GM12872 (cell line): Measurements from ENCODE around the gene LSM4.

ENCODE experiments used
- TF ChIP-seq, protein P1 (sequence below): IDR thresholded peaks from 3 replicates; pipeline ENCODE4 v1.5.1; 2011; ENCODE audit warnings: low read depth, mild to moderate bottlenecking, low read length, moderate library complexity; ENCODE audit not compliant: insufficient read depth

LSM4 gene

DNA sequence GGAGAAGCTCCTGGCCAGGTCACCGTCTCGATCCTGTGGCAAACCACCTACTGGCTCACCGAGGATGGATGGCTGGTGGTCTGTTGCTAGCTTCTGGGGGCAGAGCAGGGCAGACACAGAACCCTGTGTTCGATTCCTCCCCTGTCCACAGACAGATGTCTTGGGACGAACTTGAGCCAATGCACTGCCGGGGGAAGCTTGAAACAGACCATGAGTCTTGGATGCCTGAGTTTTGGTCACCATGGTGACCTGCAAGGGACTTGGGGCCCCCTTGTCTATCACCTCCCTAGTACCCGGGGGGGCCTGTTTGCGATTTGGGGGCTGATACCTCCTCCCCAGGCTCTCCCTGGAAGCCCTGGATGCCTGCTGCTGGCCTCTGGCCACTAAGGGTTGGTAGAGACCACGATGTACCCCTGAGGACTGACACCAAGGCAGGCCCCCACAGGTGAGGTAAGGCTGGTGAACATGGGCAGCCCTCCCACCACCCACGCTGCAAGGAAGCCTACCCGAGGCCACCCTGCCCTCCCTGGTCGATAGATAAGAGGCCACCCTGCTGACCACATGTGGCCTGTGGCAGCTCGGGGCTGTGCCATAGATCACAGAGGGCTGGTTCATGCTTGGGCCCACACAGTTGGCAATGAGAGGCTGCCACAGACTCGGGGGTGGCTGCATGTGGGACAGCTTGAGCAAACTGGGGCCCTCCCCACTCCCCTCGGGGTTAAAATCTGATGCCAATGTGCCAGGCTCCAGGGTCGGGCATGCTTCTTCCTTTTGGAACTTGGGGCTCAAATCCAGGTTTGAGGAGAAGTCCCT, 59.3 kb downstream of the LSM4 start:
- TF ChIP-seq, protein P1, sequence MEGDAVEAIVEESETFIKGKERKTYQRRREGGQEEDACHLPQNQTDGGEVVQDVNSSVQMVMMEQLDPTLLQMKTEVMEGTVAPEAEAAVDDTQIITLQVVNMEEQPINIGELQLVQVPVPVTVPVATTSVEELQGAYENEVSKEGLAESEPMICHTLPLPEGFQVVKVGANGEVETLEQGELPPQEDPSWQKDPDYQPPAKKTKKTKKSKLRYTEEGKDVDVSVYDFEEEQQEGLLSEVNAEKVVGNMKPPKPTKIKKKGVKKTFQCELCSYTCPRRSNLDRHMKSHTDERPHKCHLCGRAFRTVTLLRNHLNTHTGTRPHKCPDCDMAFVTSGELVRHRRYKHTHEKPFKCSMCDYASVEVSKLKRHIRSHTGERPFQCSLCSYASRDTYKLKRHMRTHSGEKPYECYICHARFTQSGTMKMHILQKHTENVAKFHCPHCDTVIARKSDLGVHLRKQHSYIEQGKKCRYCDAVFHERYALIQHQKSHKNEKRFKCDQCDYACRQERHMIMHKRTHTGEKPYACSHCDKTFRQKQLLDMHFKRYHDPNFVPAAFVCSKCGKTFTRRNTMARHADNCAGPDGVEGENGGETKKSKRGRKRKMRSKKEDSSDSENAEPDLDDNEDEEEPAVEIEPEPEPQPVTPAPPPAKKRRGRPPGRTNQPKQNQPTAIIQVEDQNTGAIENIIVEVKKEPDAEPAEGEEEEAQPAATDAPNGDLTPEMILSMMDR: no peak

- TF ChIP-seq, protein P1: no peak
Measured at GRCh38 chr19:18262917-18263316, 60.0 kb downstream of the LSM4 start.

GRCh38 chr19:18262144-18262543, 60.7 kb downstream of the LSM4 start:
- TF ChIP-seq, protein P1: no peak

GRCh38 chr19:18261474-18261873, 61.4 kb downstream of the LSM4 start:
- TF ChIP-seq, protein P1: no peak

GRCh38 chr19:18259893-18260292, 63.0 kb downstream of the LSM4 start:
- TF ChIP-seq, protein P1: no peak

GRCh38 chr19:18257503-18258470, 65.1 kb downstream of the LSM4 start:
- TF ChIP-seq, protein P1: no peak
